ENCODE measurements around the gene SEC14L5.
"Not testable (repeated sequence)": the region's sequence is repeated elsewhere in the genome, so short reads cannot be mapped to it uniquely, and the experiment has no call there.

Gene SEC14L5

GRCh38 chr16:4951583-4951982 is 6.5 kb upstream of the SEC14L5 start:
- DNase-seq (ENCODE audit: low read depth in 2 of 2), result not testable (repeated sequence)

- no peak for DNase-seq (ENCODE audit: low read depth in 2 of 2)
Observed at GRCh38 chr16:4954714-4955113, 3.4 kb upstream of the SEC14L5 start.

GRCh38 chr16:4957420-4957719 is 760 bp upstream of the SEC14L5 start:
- DNase-seq (ENCODE audit: low read depth in 2 of 2), result no peak

GRCh38 chr16:4958510-4959438 is 644 bp downstream of the SEC14L5 start:
- no peak for DNase-seq (ENCODE audit: low read depth in 2 of 2)

- no peak for DNase-seq (ENCODE audit: low read depth in 2 of 2)
Observed at GRCh38 chr16:4960579-4960978, 2.4 kb downstream of the SEC14L5 start.

GRCh38 chr16:4962716-4963115 is 4.6 kb downstream of the SEC14L5 start:
- DNase-seq (ENCODE audit: low read depth in 2 of 2), result no peak

GRCh38 chr16:4963527-4963926 is 5.4 kb downstream of the SEC14L5 start:
- not testable (repeated sequence) for DNase-seq (ENCODE audit: low read depth in 2 of 2)

- DNase-seq (ENCODE audit: low read depth in 2 of 2), result no peak
Observed at GRCh38 chr16:4966736-4967453, 8.8 kb downstream of the SEC14L5 start.

- DNase-seq (ENCODE audit: low read depth in 2 of 2), result not testable (repeated sequence)
Observed at GRCh38 chr16:4968278-4968677, 10.1 kb downstream of the SEC14L5 start.

GRCh38 chr16:4968879-4969483 is 10.9 kb downstream of the SEC14L5 start:
- DNase-seq (ENCODE audit: low read depth in 2 of 2), result no peak

GRCh38 chr16:4970010-4970409 is 11.9 kb downstream of the SEC14L5 start:
- no peak for DNase-seq (ENCODE audit: low read depth in 2 of 2)

- DNase-seq (ENCODE audit: low read depth in 2 of 2), result no peak
Observed at GRCh38 chr16:4972938-4973587, 14.9 kb downstream of the SEC14L5 start.

- no peak for DNase-seq (ENCODE audit: low read depth in 2 of 2)
Observed at GRCh38 chr16:4976079-4976478, 17.9 kb downstream of the SEC14L5 start.

GRCh38 chr16:4976611-4977145 is 18.5 kb downstream of the SEC14L5 start:
- DNase-seq (ENCODE audit: low read depth in 2 of 2), result no peak

- no peak for DNase-seq (ENCODE audit: low read depth in 2 of 2)
Observed at GRCh38 chr16:4979164-4979563, 21.0 kb downstream of the SEC14L5 start.

- no peak for DNase-seq (ENCODE audit: low read depth in 2 of 2)
Observed at GRCh38 chr16:4979736-4980660, 21.9 kb downstream of the SEC14L5 start.

GRCh38 chr16:4980691-4981090 is 22.6 kb downstream of the SEC14L5 start:
- DNase-seq (ENCODE audit: low read depth in 2 of 2), result no peak

- DNase-seq (ENCODE audit: low read depth in 2 of 2), result no peak
Observed at GRCh38 chr16:4981473-4981872, 23.3 kb downstream of the SEC14L5 start.

GRCh38 chr16:4982056-4982867 is 24.1 kb downstream of the SEC14L5 start:
- DNase-seq (ENCODE audit: low read depth in 2 of 2), result no peak
